Keratinocyte (primary cell): ENCODE results near the gene AQP2.

Experiments used
- CTCF ChIP-seq, 3 experiments: IDR thresholded peaks in 1 of 3; conservative IDR thresholded peaks in 1 of 3; optimal IDR thresholded peaks in 1 of 3; 2 replicates in 2 of 3; 3 replicates in 1 of 3; pipeline versions ENCODE3 to v1.5.1; 2011; ENCODE audit warnings: low read length in 3 of 3, mild to moderate bottlenecking in 3 of 3, moderate library complexity in 2 of 3, control low read depth in 1 of 3, inconsistent platforms in 1 of 3; ENCODE audit not compliant: insufficient read depth in 2 of 3; ENCODE audit errors: extremely low read depth in 1 of 3
- EZH2 ChIP-seq: IDR thresholded peaks from one replicate; pipeline ENCODE4 v1.6.1; 2012; ENCODE audit warnings: inconsistent platforms, mild to moderate bottlenecking, low read length, moderate library complexity

- TF ChIP-seq CTCF (optimal IDR thresholded peaks at IDR 0.05 in 1 of 3, IDR thresholded peaks at IDR 0.05 in 1 of 3, conservative IDR thresholded peaks at IDR 0.05 in 1 of 3; ENCODE audit: extremely low read depth in 1 of 3, insufficient read depth in 2 of 3, low read length in 3 of 3) (no peak), EZH2 (no peak)
Measured at GRCh38 chr12:49916129-49916919, 34.2 kb upstream of the AQP2 start.
